Smooth muscle cell (in vitro differentiated cells): ENCODE data around the gene PTGDS. TPM values are rescaled to one million over a fixed set of nuclear protein-coding genes. Genes with fewer than 3 reads are reported as not detected.
"Not testable (repeated sequence)": the region's sequence is repeated elsewhere in the genome, so short reads cannot be mapped to it uniquely, and the experiment has no call there.

Source experiments
- DNase-seq: peaks from one replicate; lab custom pipeline; 2025; ENCODE audit not compliant: unreplicated experiment; lab: John Stamatoyannopoulos, UW
- H2AFZ ChIP-seq: fragments of 200-600 bp; sonication (generic); 2 replicates; pipeline ENCODE4 v1.6.0; 2016; ENCODE audit warnings: antibody characterized with exemption, low read depth, mild to moderate bottlenecking
- H3F3A ChIP-seq: fragments of 200-600 bp; sonication (generic); 2 replicates; pipeline ENCODE4 v1.6.0; 2017; ENCODE audit warnings: antibody characterized with exemption, low read depth
- H3K27ac ChIP-seq: fragments of 200-600 bp; sonication (generic); 2 replicates; pipeline ENCODE4 v1.5.1; 2016; ENCODE audit warnings: low read depth, mild to moderate bottlenecking
- H3K27me3 ChIP-seq: fragments of 200-600 bp; sonication (generic); 2 replicates; pipeline ENCODE4 v1.6.1; 2016; ENCODE audit warnings: low read depth, mild to moderate bottlenecking
- H3K36me3 ChIP-seq: fragments of 200-600 bp; sonication (generic); 2 replicates; pipeline ENCODE4 v1.5.1; 2016; ENCODE audit warnings: low read depth
- H3K4me1 ChIP-seq: fragments of 200-600 bp; sonication (generic); 2 replicates; pipeline ENCODE4 v1.5.1; 2016; ENCODE audit warnings: low read depth
- H3K4me2 ChIP-seq: fragments of 200-600 bp; sonication (generic); 2 replicates; pipeline ENCODE4 v1.6.0; 2016; ENCODE audit warnings: mild to moderate bottlenecking
- H3K4me3 ChIP-seq: fragments of 200-600 bp; sonication (generic); 2 replicates; pipeline ENCODE4 v1.5.1; 2016; ENCODE audit warnings: mild to moderate bottlenecking
- H3K79me2 ChIP-seq: fragments of 200-600 bp; sonication (generic); 2 replicates; pipeline ENCODE4 v1.6.0; 2016; ENCODE audit warnings: low read depth, mild to moderate bottlenecking
- H3K9ac ChIP-seq: fragments of 200-600 bp; sonication (generic); 2 replicates; pipeline ENCODE4 v1.6.0; 2016; ENCODE audit warnings: low read depth
- H3K9me3 ChIP-seq: fragments of 200-600 bp; sonication (generic); replicated peaks from 2 replicates; pipeline ENCODE4 v1.5.1; 2016; ENCODE audit warnings: low read depth
- H4K20me1 ChIP-seq: fragments of 200-600 bp; sonication (generic); 2 replicates; pipeline ENCODE4 v1.6.0; 2016; ENCODE audit warnings: low read depth
- CTCF ChIP-seq: fragments of 200-600 bp; sonication (generic); IDR thresholded peaks from 2 replicates; pipeline ENCODE4 v1.5.1; 2017; ENCODE audit warnings: borderline replicate concordance, mild to moderate bottlenecking, antibody characterized with exemption; ENCODE audit not compliant: insufficient read depth, poor library complexity, severe bottlenecking
- WGBS: methylation state at CpG from one replicate; pipeline ENCODE4 v1.1.7; 2016; ENCODE audit warnings: low lambda C conversion rate; 5-methylcytosine and 5-hydroxymethylcytosine counted together
- polyA plus RNA-seq: library from polyadenylated mRNA; unstranded; fragments of >200 nt; fragmentation: Nextera tagmentation; extraction: Ambion mirVana; gene quantifications from 2 replicates; pipeline ENCODE4 v1.2.1, GENCODE V29; 2016
- total RNA-seq: library from RNA; depleted of rRNA; stranded (reverse); fragments of >200 nt; gene quantifications from 2 replicates; pipeline ENCODE4 v1.2.3, GENCODE V29; 2014

The PTGDS gene
- total and polyA plus RNA-seq, 2 experiments from 2014 or later, result 119 to 611 TPM

- H3K4me2 ChIP-seq, H3F3A ChIP-seq, H3K79me2 ChIP-seq, H2AFZ ChIP-seq, H3K4me3 ChIP-seq, H3K9ac ChIP-seq, H3K27ac ChIP-seq, H3K9me3 ChIP-seq, H4K20me1 ChIP-seq, H3K27me3 ChIP-seq, H3K36me3 ChIP-seq, H3K4me1 ChIP-seq, DNase-seq: not testable (repeated sequence)
- TF ChIP-seq CTCF, result peak; percentile 30
- WGBS, result 53% methylated on average over 17 of the region's 17 CpGs
These were observed 27.0 kb downstream of the PTGDS start for GRCh38 chr9:137004285-137004684.

GRCh38 chr9:137006116-137007003, 29.1 kb downstream of the PTGDS start:
- H3K79me2 ChIP-seq, result no peaks in the 10 kb centered on the region
- H4K20me1 ChIP-seq, result no peaks in the 10 kb centered on the region
- H2AFZ ChIP-seq, result no peak overlapping the region

GRCh38 chr9:137007108-137007815, 30.0 kb downstream of the PTGDS start:
- Histone ChIP-seq H4K20me1 (no peaks in the 10 kb centered on the region), H3K9me3 (no peaks in the 10 kb centered on the region), H2AFZ (no peak overlapping the region), H3K4me3 (no peak overlapping the region), H3K36me3 (no peaks in the 10 kb centered on the region), H3K4me2 (no peak overlapping the region), H3K27me3 (no peaks in the 10 kb centered on the region), H3K27ac (no peak overlapping the region), H3F3A (no peaks in the 10 kb centered on the region), H3K4me1 (no peaks in the 10 kb centered on the region), H3K79me2 (no peaks in the 10 kb centered on the region), H3K9ac (no peak overlapping the region)
- 90% methylated on average over 29 of the region's 30 CpGs for WGBS
- DNase-seq, result no peak
- no peak for TF ChIP-seq CTCF

More at GRCh38 chr9:137006116-137007003, 29.1 kb downstream of the PTGDS start:
- Histone ChIP-seq H3K36me3 (no peaks in the 10 kb centered on the region), H3K27ac (no peak overlapping the region), H3K4me1 (no peaks in the 10 kb centered on the region), H3K9ac (no peak overlapping the region), H3K27me3 (no peaks in the 10 kb centered on the region), H3K4me3 (no peak overlapping the region), H3F3A (no peaks in the 10 kb centered on the region), H3K9me3 (no peaks in the 10 kb centered on the region), H3K4me2 (no peak overlapping the region)
- no peak for TF ChIP-seq CTCF
- DNase-seq, result no peak
- whole genome bisulfite sequencing, result 92% methylated on average over 24 of the region's 24 CpGs
